Ishikawa (cell line): ENCODE results near the gene ANKRD1.

Experiments
- CEBPB ChIP-seq: IDR thresholded peaks from 2 replicates; pipeline ENCODE4 v1.6.1; 2012
- CREB1 ChIP-seq: IDR thresholded peaks from 2 replicates; pipeline ENCODE4 v1.6.1; 2012; ENCODE audit warnings: low read depth
- EGR1 ChIP-seq: IDR thresholded peaks from 2 replicates; pipeline ENCODE4 v1.6.1; 2012
- EP300 ChIP-seq: IDR thresholded peaks from 2 replicates; pipeline ENCODE4 v1.6.1; 2012; ENCODE audit warnings: borderline replicate concordance
- FOXM1 ChIP-seq: IDR thresholded peaks from 2 replicates; pipeline ENCODE4 v1.6.1; 2012; ENCODE audit warnings: low read depth, borderline replicate concordance
- NFIC ChIP-seq: IDR thresholded peaks from 2 replicates; pipeline ENCODE4 v1.6.1; 2012
- RAD21 ChIP-seq: IDR thresholded peaks from 2 replicates; pipeline ENCODE4 v1.6.1; 2012; ENCODE audit warnings: low read depth
- TAF1 ChIP-seq: IDR thresholded peaks from 2 replicates; pipeline ENCODE4 v1.6.1; 2012; ENCODE audit warnings: low read depth, mild to moderate bottlenecking
- TCF12 ChIP-seq: IDR thresholded peaks from 2 replicates; pipeline ENCODE4 v1.6.1; 2012; ENCODE audit warnings: low read depth
- TEAD4 ChIP-seq: IDR thresholded peaks from 2 replicates; pipeline ENCODE4 v1.6.1; 2012
- YY1 ChIP-seq: IDR thresholded peaks from 2 replicates; pipeline ENCODE4 v1.6.1; 2012; ENCODE audit warnings: low read depth
- ZBTB7A ChIP-seq: IDR thresholded peaks from 2 replicates; pipeline ENCODE4 v1.6.1; 2012; ENCODE audit warnings: low read depth
- TF ChIP-seq, protein P1 (sequence below): IDR thresholded peaks from 2 replicates; pipeline ENCODE4 v1.6.1; 2012
- TF ChIP-seq, protein P2 (sequence below): IDR thresholded peaks from 2 replicates; pipeline ENCODE4 v1.6.1; 2012; ENCODE audit warnings: low read depth, mild to moderate bottlenecking
- TF ChIP-seq, protein P3 (sequence below): IDR thresholded peaks from 2 replicates; pipeline ENCODE4 v1.6.1; 2012

The ANKRD1 gene

DNA sequence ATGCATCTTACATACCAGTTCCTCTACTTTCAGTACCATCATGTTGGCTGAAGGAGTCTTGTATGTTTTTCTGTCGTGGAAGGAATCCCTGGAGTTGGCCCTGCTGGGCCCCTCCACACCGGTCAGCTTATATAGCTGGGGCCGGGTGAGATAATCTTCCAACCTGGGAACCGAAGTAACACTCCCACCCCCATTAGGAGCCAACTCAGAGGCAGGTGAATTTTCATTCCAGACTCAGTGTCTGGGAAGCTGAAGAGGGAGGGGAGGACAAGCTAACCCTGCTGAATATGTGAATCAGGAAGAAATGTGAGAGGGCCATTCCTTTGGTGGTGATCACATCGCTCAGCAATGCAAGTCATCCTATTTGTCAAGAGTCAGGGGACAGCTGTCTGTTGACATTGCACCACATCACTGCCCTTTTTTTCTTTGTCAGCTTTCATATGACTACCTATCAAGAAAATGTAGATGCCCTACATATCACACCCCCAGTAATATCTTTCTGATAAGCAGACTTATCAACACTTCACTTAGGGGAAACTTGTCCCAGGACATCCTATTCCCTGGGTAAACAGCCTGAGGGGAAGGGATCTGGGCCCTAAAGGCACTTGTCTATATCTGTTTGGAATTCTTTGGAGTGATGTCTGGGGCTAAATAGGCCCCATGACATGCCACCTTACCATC is at the start of gene ANKRD1:
Gene ANKRD1, minus strand, starts transcription at position 102 of the 681 bp plus-strand sequence. Its CDS starts 60 bp downstream, at position 42.
- TF ChIP-seq YY1 = peak; percentile 65
- TF ChIP-seq, protein P1, sequence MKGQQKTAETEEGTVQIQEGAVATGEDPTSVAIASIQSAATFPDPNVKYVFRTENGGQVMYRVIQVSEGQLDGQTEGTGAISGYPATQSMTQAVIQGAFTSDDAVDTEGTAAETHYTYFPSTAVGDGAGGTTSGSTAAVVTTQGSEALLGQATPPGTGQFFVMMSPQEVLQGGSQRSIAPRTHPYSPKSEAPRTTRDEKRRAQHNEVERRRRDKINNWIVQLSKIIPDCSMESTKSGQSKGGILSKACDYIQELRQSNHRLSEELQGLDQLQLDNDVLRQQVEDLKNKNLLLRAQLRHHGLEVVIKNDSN = peak; percentile 31; the same call in 1 of the 2 replicates
- 0 out of 2 replicates have a peak, but pooled peaks have one; percentile 16 for TF ChIP-seq EGR1
- TF ChIP-seq ZBTB7A = no peak
- peak; percentile 91; the same call in 1 of the 2 replicates for TF ChIP-seq FOXM1
- no peak; the same call in 1 of the 2 replicates for TF ChIP-seq TAF1
- TF ChIP-seq, protein P2, sequence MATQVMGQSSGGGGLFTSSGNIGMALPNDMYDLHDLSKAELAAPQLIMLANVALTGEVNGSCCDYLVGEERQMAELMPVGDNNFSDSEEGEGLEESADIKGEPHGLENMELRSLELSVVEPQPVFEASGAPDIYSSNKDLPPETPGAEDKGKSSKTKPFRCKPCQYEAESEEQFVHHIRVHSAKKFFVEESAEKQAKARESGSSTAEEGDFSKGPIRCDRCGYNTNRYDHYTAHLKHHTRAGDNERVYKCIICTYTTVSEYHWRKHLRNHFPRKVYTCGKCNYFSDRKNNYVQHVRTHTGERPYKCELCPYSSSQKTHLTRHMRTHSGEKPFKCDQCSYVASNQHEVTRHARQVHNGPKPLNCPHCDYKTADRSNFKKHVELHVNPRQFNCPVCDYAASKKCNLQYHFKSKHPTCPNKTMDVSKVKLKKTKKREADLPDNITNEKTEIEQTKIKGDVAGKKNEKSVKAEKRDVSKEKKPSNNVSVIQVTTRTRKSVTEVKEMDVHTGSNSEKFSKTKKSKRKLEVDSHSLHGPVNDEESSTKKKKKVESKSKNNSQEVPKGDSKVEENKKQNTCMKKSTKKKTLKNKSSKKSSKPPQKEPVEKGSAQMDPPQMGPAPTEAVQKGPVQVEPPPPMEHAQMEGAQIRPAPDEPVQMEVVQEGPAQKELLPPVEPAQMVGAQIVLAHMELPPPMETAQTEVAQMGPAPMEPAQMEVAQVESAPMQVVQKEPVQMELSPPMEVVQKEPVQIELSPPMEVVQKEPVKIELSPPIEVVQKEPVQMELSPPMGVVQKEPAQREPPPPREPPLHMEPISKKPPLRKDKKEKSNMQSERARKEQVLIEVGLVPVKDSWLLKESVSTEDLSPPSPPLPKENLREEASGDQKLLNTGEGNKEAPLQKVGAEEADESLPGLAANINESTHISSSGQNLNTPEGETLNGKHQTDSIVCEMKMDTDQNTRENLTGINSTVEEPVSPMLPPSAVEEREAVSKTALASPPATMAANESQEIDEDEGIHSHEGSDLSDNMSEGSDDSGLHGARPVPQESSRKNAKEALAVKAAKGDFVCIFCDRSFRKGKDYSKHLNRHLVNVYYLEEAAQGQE = no peak
- TF ChIP-seq, protein P3, sequence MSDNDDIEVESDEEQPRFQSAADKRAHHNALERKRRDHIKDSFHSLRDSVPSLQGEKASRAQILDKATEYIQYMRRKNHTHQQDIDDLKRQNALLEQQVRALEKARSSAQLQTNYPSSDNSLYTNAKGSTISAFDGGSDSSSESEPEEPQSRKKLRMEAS = peak; percentile 76
- peak; percentile 28; the same call in 1 of the 2 replicates for TF ChIP-seq RAD21
- TF ChIP-seq EP300 = peak; percentile 98
- peak; percentile 100 for TF ChIP-seq TEAD4
- TF ChIP-seq NFIC = peak; percentile 91
- peak; percentile 96 for TF ChIP-seq CEBPB
- TF ChIP-seq TCF12 = peak; percentile 98
- TF ChIP-seq CREB1 = no peak

DNA sequence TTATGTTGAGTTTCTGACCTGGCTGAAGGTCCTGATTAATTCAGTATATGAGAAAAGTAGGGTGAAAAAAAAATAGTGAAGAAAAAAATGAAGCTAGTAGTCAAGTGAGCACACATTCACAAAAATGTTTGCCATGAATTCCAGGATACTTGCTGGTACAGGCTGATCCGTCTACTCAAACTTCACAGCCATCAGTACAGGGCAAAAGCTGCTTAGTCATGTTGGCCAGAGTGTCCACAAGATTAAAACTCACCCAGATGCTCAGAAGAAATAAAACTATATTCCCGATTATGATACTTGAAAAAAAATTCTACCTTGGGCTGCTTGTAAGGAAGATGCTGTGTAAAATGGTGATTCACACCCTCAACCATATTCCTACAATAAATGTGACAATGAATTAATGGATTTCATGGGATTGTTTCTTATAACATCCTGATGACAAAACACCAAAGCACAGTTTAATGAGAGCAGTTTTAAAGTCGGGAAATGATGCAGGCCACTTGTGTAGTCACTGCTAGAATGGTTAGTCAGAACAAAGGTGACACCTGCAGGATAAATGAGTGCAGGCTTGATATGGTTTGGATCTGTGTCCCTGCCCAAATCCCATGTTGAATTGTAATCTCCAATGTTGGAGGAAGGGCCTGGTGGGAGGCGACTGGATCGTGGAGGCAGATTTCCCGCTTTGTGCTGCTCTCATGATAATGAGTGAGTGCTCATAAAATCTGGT is 49.2 kb upstream of the ANKRD1 start:
- TF ChIP-seq ZBTB7A (no peak), FOXM1 (no peak), EGR1 (no peak), YY1 (no peak), CREB1 (no peak)

DNA sequence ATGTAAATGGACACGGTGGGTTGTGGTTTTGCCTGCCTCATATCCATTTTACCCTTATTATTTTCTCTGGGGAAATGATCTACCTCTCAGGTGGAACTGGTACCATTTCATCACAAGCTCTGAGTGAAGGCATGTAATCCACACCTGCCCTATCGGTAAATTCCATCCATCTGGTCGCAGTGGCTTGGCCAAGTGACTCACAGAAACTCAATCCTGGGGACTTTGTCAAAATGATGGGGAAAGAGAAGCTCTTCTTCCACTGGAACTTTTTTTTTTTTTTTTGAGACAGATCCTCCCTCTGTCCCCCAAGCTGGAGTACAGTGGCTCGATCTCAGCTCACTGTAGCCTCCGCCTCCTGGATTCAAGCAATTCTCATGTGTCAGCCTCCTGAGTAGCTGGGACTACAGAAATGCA is 48.2 kb upstream of the ANKRD1 start:
- TF ChIP-seq CREB1 (no peak), CEBPB (peak; percentile 13; the same call in 1 of the 2 replicates), FOXM1 (no peak; the same call in 1 of the 2 replicates), TEAD4 (0 out of 2 replicates have a peak, but pooled peaks have one; percentile 16)

DNA sequence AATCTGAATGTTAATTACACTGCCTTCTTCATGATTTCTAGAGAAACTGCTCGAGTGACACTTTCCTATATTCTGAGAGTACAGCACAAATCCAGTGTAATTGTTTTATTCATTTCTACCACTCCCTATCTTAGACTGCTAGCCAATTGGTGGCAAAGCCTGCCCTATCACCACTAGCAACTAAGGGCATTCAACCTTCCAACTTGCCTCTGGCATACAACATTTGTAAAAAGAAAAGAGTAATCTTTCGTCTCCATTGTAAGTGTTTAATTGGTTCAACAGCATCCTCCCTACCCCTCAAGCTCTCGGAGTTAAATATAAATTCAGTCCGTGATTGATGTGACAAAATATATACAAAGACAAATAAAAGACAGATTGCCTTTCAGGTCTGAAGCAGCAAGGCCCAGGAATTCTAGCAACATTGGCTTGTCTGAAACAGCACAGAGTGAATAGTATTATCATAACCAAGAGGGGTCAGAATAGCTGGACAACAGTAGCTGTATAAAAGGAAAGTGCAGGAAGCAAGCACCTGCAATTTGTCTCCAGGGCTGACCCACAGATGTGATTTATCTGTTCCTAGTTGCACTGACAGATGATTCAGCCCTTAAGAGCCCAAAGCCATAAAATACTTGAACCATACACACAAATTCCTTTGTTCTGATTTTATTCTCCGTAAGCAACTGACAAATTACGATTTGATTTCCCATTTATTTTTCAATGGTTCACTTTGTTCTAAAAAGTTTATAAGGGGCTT is 47.6 kb upstream of the ANKRD1 start:
- TF ChIP-seq ZBTB7A (no peak), TCF12 (peak; percentile 86), EGR1 (no peak), NFIC (peak; percentile 56; the same call in 1 of the 2 replicates), YY1 (no peak), FOXM1 (peak; percentile 74; the same call in 1 of the 2 replicates), RAD21 (no peak; the same call in 1 of the 2 replicates), CREB1 (0 out of 2 replicates have a peak, but pooled peaks have one; percentile 6), TEAD4 (peak; percentile 75), EP300 (peak; percentile 69), TAF1 (no peak), CEBPB (peak; percentile 2; the same call in 1 of the 2 replicates)
- TF ChIP-seq, protein P2 = no peak
- TF ChIP-seq, protein P3 = peak; percentile 33
- TF ChIP-seq, protein P1 = no peak; the same call in 1 of the 2 replicates
